Erythroblast (primary cell): Measurements from ENCODE around the gene TMEM94.

Source experiments
- GATA1 ChIP-seq: IDR thresholded peaks from 2 replicates; pipeline ENCODE4 v1.6.1; 2011; ENCODE audit warnings: low read depth, mild to moderate bottlenecking, control low read depth, low read length, moderate library complexity
- POLR2A ChIP-seq: IDR thresholded peaks from 2 replicates; pipeline ENCODE4 v1.6.1; 2011; ENCODE audit warnings: mild to moderate bottlenecking, low read length

- TF ChIP-seq POLR2A = no peak
- TF ChIP-seq GATA1 = no peak
Observed at GRCh38 chr17:75412455-75413317, 43.7 kb upstream of the TMEM94 start.
